GM12891 (cell line): ENCODE data around the gene SPTBN1.

Experiments
- PAX5 ChIP-seq: IDR thresholded peaks from 2 replicates; pipeline ENCODE4 v1.6.1; 2011; ENCODE audit warnings: low read length, moderate library complexity, mild to moderate bottlenecking; ENCODE audit not compliant: insufficient read depth, severe bottlenecking
- POLR2A ChIP-seq: IDR thresholded peaks from 2 replicates; pipeline ENCODE4 v1.6.1; 2011; ENCODE audit warnings: low read depth, low read length, control low read depth
- POLR2AphosphoS5 ChIP-seq: IDR thresholded peaks from 2 replicates; pipeline ENCODE4 v1.6.1; 2011; ENCODE audit warnings: low read depth, low read length, control low read depth
- POU2F2 ChIP-seq: IDR thresholded peaks from 2 replicates; pipeline ENCODE4 v1.6.1; 2011; ENCODE audit warnings: low read depth, mild to moderate bottlenecking, control low read depth, low read length, moderate library complexity
- TAF1 ChIP-seq: IDR thresholded peaks from 2 replicates; pipeline ENCODE4 v1.6.1; 2011; ENCODE audit warnings: low read depth, low read length, control low read depth

GRCh38 chr2:54710216-54710615, 254.1 kb downstream of the SPTBN1 start:
- TF ChIP-seq TAF1 (no peak), POLR2A (no peak), POLR2AphosphoS5 (no peak), POU2F2 (no peak), PAX5 (no peak)
